MCF 10A (cell line): Measurements from ENCODE around the gene SLAMF7. TPM values are rescaled to one million over a fixed set of nuclear protein-coding genes. Genes with fewer than 3 reads are reported as not detected.

Experiments used
- BruUV-seq: library from RNA; stranded (reverse); fragments of 400-500 nt; replicated peaks from 2 replicates; lab custom pipeline; 2021; lab: Mats Ljungman, UMichigan
- CTCF ChIA-PET: fragments of 300-600 bp; sonication (Branson Sonifier 250); formaldehyde crosslinking; extraction: SDS; loops from one replicate; lab custom pipeline; 2021; ENCODE audit warnings: antibody characterized with exemption, inconsistent platforms; lab: Yijun Ruan, JAX
- POLR2A ChIA-PET: fragments of 300-600, 350-650 bp; sonication (Branson Sonifier 250); formaldehyde crosslinking; extraction: SDS; loops from one replicate; lab custom pipeline; 2020; ENCODE audit warnings: antibody characterized with exemption, inconsistent platforms; lab: Yijun Ruan, JAX
- DNase-seq: peaks from one replicate; pipeline ENCODE4 v3.0.0-alpha.2; 2018; ENCODE audit not compliant: unreplicated experiment
- H3K27ac Mint-ChIP-seq: one replicate; pipeline ENCODE4 v1.8.0; 2022; ENCODE audit warnings: mild to moderate bottlenecking, low read depth, mixed read lengths; ENCODE audit not compliant: unreplicated experiment
- H3K27me3 Mint-ChIP-seq: one replicate; pipeline ENCODE4 v1.8.0; 2022; ENCODE audit warnings: mixed read lengths; ENCODE audit not compliant: insufficient read depth, unreplicated experiment
- H3K36me3 Mint-ChIP-seq: one replicate; pipeline ENCODE4 v1.8.0; 2022; ENCODE audit warnings: mild to moderate bottlenecking, moderate library complexity, mixed read lengths; ENCODE audit not compliant: insufficient read depth, unreplicated experiment
- H3K4me1 Mint-ChIP-seq: one replicate; pipeline ENCODE4 v1.8.0; 2022; ENCODE audit warnings: mixed read lengths; ENCODE audit not compliant: insufficient read depth, unreplicated experiment
- H3K4me3 Mint-ChIP-seq: one replicate; pipeline ENCODE4 v1.8.0; 2022; ENCODE audit warnings: mild to moderate bottlenecking, moderate library complexity, mixed read lengths; ENCODE audit not compliant: unreplicated experiment
- H3K9me3 Mint-ChIP-seq: one replicate; pipeline ENCODE4 v1.8.0; 2022; ENCODE audit warnings: mixed read lengths; ENCODE audit not compliant: unreplicated experiment
- CTCF ChIP-seq: fragments of 200-600 bp; IDR thresholded peaks from one replicate; pipeline ENCODE4 v1.8.0; 2022; ENCODE audit warnings: antibody characterized with exemption, mild to moderate bottlenecking; ENCODE audit not compliant: unreplicated experiment
- intact Hi-C: fragments of 100-400 bp; cut with micrococcal nuclease; formaldehyde crosslinking; loops from 2 replicates; pipeline ENCODE4 v1.14.1; 2022
- total RNA-seq: library from RNA; stranded (reverse); gene quantifications from 2 replicates; pipeline ENCODE4 v1.2.3, GENCODE V29; 2022

The SLAMF7 gene
- total RNA-seq, 1 experiment from 2014 or later = 8.6 TPM

- ChIA-PET POLR2A (interaction anchor here (1.0 to 3.5 kb wide), 3 partner anchors 10 to 23 kb away, joined by 3 to 9 read pairs (median 4); partner anchors contain the start of gene SLAMF7), CTCF (interaction anchor here (0.6 to 1.7 kb wide), 6 partner anchors 11 to 381 kb away, joined by 3 to 6 read pairs (median 4); partner anchors contain the start of gene SLAMF7)
- TF ChIP-seq CTCF = no peak
- intact Hi-C loops = no loop called here
- Mint-ChIP-seq H3K36me3 (no peaks in the 10 kb centered on the region), H3K4me3 (no peak overlapping the region), H3K27ac (no peak overlapping the region), H3K27me3 (peaks cover 10% of the 10 kb centered on the region), H3K9me3 (no peaks in the 10 kb centered on the region), H3K4me1 (peaks cover 6% of the 10 kb centered on the region)
- DNase-seq = no peak
- BruUV-seq = no TSS peak
These were observed 23.0 kb upstream of the SLAMF7 start for GRCh38 chr1:160716013-160716412.

DNA sequence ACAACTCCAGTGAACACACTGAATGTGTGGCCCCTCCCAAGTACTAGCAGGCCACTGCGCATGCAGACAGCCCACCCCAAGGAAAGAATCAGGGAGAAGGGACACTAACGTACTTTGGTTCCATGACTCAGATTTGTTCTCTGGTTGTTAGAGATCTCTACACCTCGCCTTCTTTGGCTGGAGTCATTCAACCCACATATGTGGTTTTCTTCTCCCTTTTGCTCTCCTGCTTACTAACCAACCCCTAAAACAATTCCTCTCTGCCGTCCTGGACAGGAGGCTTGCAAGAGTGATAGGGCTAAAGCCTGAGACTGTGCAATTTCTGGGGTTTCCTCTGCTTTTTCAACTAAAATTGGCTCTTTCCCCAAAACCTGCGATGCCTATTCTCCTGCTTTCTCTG is 21.7 kb upstream of the SLAMF7 start:
- no peak for TF ChIP-seq CTCF
- CTCF ChIA-PET = no interaction called here
- H3K27ac Mint-ChIP-seq = no peak overlapping the region
- no TSS peak for BruUV-seq
- no peak for DNase-seq
- H3K4me3 Mint-ChIP-seq = no peak overlapping the region
- POLR2A ChIA-PET = no interaction called here
- H3K27me3 Mint-ChIP-seq = peaks cover 10% of the 10 kb centered on the region
- no peaks in the 10 kb centered on the region for H3K9me3 Mint-ChIP-seq
- peaks cover 6% of the 10 kb centered on the region for H3K4me1 Mint-ChIP-seq
- no peaks in the 10 kb centered on the region for H3K36me3 Mint-ChIP-seq
- intact Hi-C loops = no loop called here

GRCh38 chr1:160718210-160718609 is 20.8 kb upstream of the SLAMF7 start:
- Mint-ChIP-seq H3K27ac (no peak overlapping the region), H3K27me3 (peaks cover 4% of the 10 kb centered on the region), H3K4me1 (peaks cover 6% of the 10 kb centered on the region), H3K4me3 (no peak overlapping the region), H3K9me3 (no peaks in the 10 kb centered on the region), H3K36me3 (no peaks in the 10 kb centered on the region)
- ChIA-PET CTCF (no interaction called here), POLR2A (no interaction called here)
- intact Hi-C loops = no loop called here
- no peak for TF ChIP-seq CTCF
- no peak for DNase-seq
- no TSS peak for BruUV-seq

- no peaks in the 10 kb centered on the region for H3K27me3 Mint-ChIP-seq
- H3K4me3 Mint-ChIP-seq = no peak overlapping the region
- peak; percentile 17 for DNase-seq
- ChIA-PET CTCF (interaction anchor here (0.5 to 2.1 kb wide), 7 partner anchors 18 to 269 kb away, joined by 3 to 9 read pairs (median 3); no protein-coding TSS in a partner anchor), POLR2A (no interaction called here)
- H3K9me3 Mint-ChIP-seq = no peaks in the 10 kb centered on the region
- H3K36me3 Mint-ChIP-seq = no peaks in the 10 kb centered on the region
- H3K27ac Mint-ChIP-seq = peak overlapping the region; percentile 28
- H3K4me1 Mint-ChIP-seq = peaks cover 6% of the 10 kb centered on the region
- no TSS peak for BruUV-seq
- no peak for TF ChIP-seq CTCF
- intact Hi-C loops = no loop called here
These were observed 18.5 kb upstream of the SLAMF7 start for GRCh38 chr1:160720356-160721085.
